B cell (primary cell): ENCODE data around the gene ART4. TPM values are rescaled to one million over a fixed set of nuclear protein-coding genes. Genes with fewer than 3 reads are reported as not detected.

Experiments
- ATAC-seq: fragments of 200-7000 bp; cut with Tn5 transposase; one replicate; pipeline ENCODE4 v1.10.0; 2021; ENCODE audit warnings: low read depth, mild to moderate bottlenecking, moderate number of reproducible peaks, moderate library complexity
- CTCF ChIA-PET: fragments of 350-600 bp; sonication (Branson Sonifier 250); formaldehyde crosslinking; loops from one replicate; lab custom pipeline; 2021; ENCODE audit warnings: antibody characterized with exemption, inconsistent platforms; lab: Charles Lee
- POLR2A ChIA-PET: fragments of 350-600 bp; sonication (Branson Sonifier 250); formaldehyde crosslinking; loops from one replicate; lab custom pipeline; 2021; ENCODE audit warnings: antibody characterized with exemption; lab: Charles Lee
- DNase-seq: peaks from one replicate; pipeline ENCODE4 v3.0.0; 2013
- H2AFZ ChIP-seq: 2 replicates; pipeline ENCODE4 v1.6.1; 2012; ENCODE audit warnings: mild to moderate bottlenecking, low read depth, low read length; ENCODE audit not compliant: insufficient read depth, poor library complexity, severe bottlenecking
- H3K27ac ChIP-seq, 2 donors: 1 replicate in 1 of 2; 2 replicates in 1 of 2; pipeline ENCODE4 v1.5.1; 2012 to 2013; ENCODE audit warnings: low read length in 2 of 2, mild to moderate bottlenecking in 2 of 2, moderate library complexity in 1 of 2
- H3K27me3 ChIP-seq, 4 experiments: fragments of 200-600 bp in 1 of 4; sonication (generic) in 1 of 4; replicated peaks in 1 of 4; 1 replicate in 2 of 4; 2 replicates in 2 of 4; pipeline versions ENCODE4 v1.6.1 to v1.7.0; 2013 to 2016; ENCODE audit warnings: low read length in 3 of 4, mild to moderate bottlenecking in 2 of 4, mixed read lengths in 1 of 4, moderate library complexity in 1 of 4; ENCODE audit not compliant: insufficient read depth in 4 of 4, control insufficient read depth in 3 of 4; ENCODE audit errors: control extremely low read depth in 1 of 4
- H3K36me3 ChIP-seq, 2 experiments: replicated peaks in 1 of 2; 1 replicate in 1 of 2; 2 replicates in 1 of 2; pipeline versions ENCODE4 v1.6.1 to v1.7.1; 2013; ENCODE audit warnings: low read length in 1 of 2; ENCODE audit not compliant: insufficient read depth in 2 of 2, control insufficient read depth in 1 of 2; ENCODE audit errors: control extremely low read depth in 1 of 2, extremely low read depth in 1 of 2
- H3K4me1 ChIP-seq, 2 donors: fragments of 200-600 bp in 1 of 2; sonication (generic) in 1 of 2; 1 replicate in 1 of 2; 2 replicates in 1 of 2; pipeline versions ENCODE4 v1.5.1 to v1.6.1; 2013 to 2017; ENCODE audit warnings: low read length in 2 of 2; ENCODE audit not compliant: control insufficient read depth in 2 of 2, insufficient read depth in 2 of 2
- H3K4me2 ChIP-seq: replicated peaks from 2 replicates; pipeline ENCODE3; 2012; ENCODE audit warnings: mild to moderate bottlenecking, low read depth, low read length; ENCODE audit not compliant: poor library complexity, severe bottlenecking
- H3K4me3 ChIP-seq, 5 experiments: fragments of 200-600 bp in 1 of 5; sonication (generic) in 1 of 5; 1 replicate in 3 of 5; 2 replicates in 2 of 5; pipeline versions ENCODE4 v1.5.1 to v1.7.0; 2011 to 2016; ENCODE audit warnings: low read length in 4 of 5, mild to moderate bottlenecking in 4 of 5, low read depth in 2 of 5, control low read depth in 1 of 5, moderate library complexity in 1 of 5; ENCODE audit not compliant: insufficient read depth in 1 of 5; ENCODE audit errors: control extremely low read depth in 1 of 5, extremely low read depth in 1 of 5
- H3K79me2 ChIP-seq: fragments of 200-600 bp; sonication (generic); one replicate; pipeline ENCODE4 v1.6.0; 2016; ENCODE audit warnings: low read length; ENCODE audit not compliant: control insufficient read depth, insufficient read depth
- H3K9ac ChIP-seq: fragments of 200-600 bp; sonication (generic); 2 replicates; pipeline ENCODE4 v1.6.1; 2017; ENCODE audit warnings: mild to moderate bottlenecking, low read length, moderate library complexity
- H3K9me3 ChIP-seq, 3 donors: one replicate each; pipeline versions ENCODE4 v1.6.1 to v1.7.1; 2013; ENCODE audit warnings: low read length in 2 of 3; ENCODE audit not compliant: control insufficient read depth in 2 of 3, insufficient read depth in 1 of 3; ENCODE audit errors: control extremely low read depth in 1 of 3
- H4K20me1 ChIP-seq: 2 replicates; pipeline ENCODE4 v1.6.0; 2012; ENCODE audit warnings: mild to moderate bottlenecking, low read length; ENCODE audit not compliant: insufficient read depth, control insufficient read depth, poor library complexity, severe bottlenecking
- H3K27ac Mint-ChIP-seq: one replicate; pipeline ENCODE4 v1.8.0; 2021; ENCODE audit warnings: mixed read lengths
- H3K27me3 Mint-ChIP-seq: one replicate; pipeline ENCODE4 v1.8.0; 2021; ENCODE audit warnings: mixed read lengths
- H3K4me1 Mint-ChIP-seq: one replicate; pipeline ENCODE4 v1.8.0; 2021; ENCODE audit warnings: mixed read lengths
- H3K4me3 Mint-ChIP-seq: one replicate; pipeline ENCODE4 v1.8.0; 2021; ENCODE audit warnings: mixed read lengths
- H3K9me3 Mint-ChIP-seq: one replicate; pipeline ENCODE4 v1.8.0; 2022; ENCODE audit warnings: mixed read lengths; ENCODE audit not compliant: insufficient read depth
- EZH2 ChIP-seq: IDR thresholded peaks from 2 replicates; pipeline ENCODE4 v1.6.1; 2012; ENCODE audit warnings: borderline replicate concordance, low read depth, mild to moderate bottlenecking, moderate library complexity, low read length; ENCODE audit not compliant: insufficient read depth, poor library complexity, severe bottlenecking
- WGBS: methylation state at CpG from one replicate; pipeline ENCODE4 v1.1.5; 2013; ENCODE audit warnings: missing lambda C conversion rate; ENCODE audit not compliant: insufficient coverage; 5-methylcytosine and 5-hydroxymethylcytosine counted together
- intact Hi-C: fragments of 100-400 bp; cut with micrococcal nuclease; formaldehyde crosslinking; loops from one replicate; pipeline ENCODE4 v1.10.0; 2022
- polyA plus RNA-seq: library from polyadenylated mRNA; depleted of rRNA; stranded (reverse); fragments of >200 nt; gene quantifications from 2 replicates; pipeline ENCODE4 v1.2.3, GENCODE V29; 2012
- total RNA-seq, 2 donors: library from RNA; stranded (reverse); fragments of 120-200 nt in 1 of 2; gene quantifications; 1 replicate in 1 of 2; 2 replicates in 1 of 2; pipeline versions ENCODE4 v1.2.3 to v1.2.4, GENCODE V29; 2013 to 2022
- TF ChIP-seq, protein P1 (sequence below): fragments of 200-600 bp; IDR thresholded peaks from one replicate; pipeline ENCODE4 v1.8.0; 2022; ENCODE audit warnings: antibody characterized with exemption, mild to moderate bottlenecking

The ART4 gene
- total and polyA plus RNA-seq, 2 donors (not counting 1 experiment from before 2014, with no cell fraction given), result not detected

DNA sequence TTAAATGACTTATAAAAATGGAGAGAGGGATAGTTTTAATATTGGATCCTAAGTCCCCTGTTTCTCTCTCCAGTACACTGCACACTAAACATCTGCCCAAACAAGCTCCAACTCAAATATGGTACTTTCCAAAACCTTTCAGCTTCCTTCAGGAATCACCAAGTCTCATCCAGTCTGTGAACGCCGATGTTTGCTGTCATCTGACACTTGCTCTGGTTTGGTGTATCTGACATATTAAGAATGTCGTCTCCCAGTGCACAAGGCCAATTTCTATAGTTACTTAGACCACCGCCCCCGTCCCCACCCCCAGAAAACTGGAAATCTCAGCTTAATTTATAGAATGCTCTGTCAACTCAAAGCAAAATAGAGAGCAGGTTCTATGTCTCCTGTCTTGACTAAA lies 47.4 kb upstream of the ART4 start:
- ATAC-seq, result no peak
- no peak overlapping the region for H3K4me3 ChIP-seq
- no peak for DNase-seq
- Mint-ChIP-seq H3K4me1 (peaks cover 10% of the 10 kb centered on the region), H3K27ac (no peak overlapping the region), H3K4me3 (no peak overlapping the region), H3K27me3 (peaks cover 34% of the 10 kb centered on the region), H3K9me3 (no peaks in the 10 kb centered on the region)
- H3K27ac ChIP-seq, result no peak overlapping the region
- CTCF ChIA-PET, result interaction anchor here (0.7 to 2.6 kb wide), 4 partner anchors 8 to 105 kb away, joined by 3 to 9 read pairs (median 4); no protein-coding TSS in a partner anchor
- H3K4me1 ChIP-seq, result peaks cover 9 to 13% of the 10 kb centered on the region in 2 donors
- TF ChIP-seq EZH2, result no peak
- TF ChIP-seq, protein P1, sequence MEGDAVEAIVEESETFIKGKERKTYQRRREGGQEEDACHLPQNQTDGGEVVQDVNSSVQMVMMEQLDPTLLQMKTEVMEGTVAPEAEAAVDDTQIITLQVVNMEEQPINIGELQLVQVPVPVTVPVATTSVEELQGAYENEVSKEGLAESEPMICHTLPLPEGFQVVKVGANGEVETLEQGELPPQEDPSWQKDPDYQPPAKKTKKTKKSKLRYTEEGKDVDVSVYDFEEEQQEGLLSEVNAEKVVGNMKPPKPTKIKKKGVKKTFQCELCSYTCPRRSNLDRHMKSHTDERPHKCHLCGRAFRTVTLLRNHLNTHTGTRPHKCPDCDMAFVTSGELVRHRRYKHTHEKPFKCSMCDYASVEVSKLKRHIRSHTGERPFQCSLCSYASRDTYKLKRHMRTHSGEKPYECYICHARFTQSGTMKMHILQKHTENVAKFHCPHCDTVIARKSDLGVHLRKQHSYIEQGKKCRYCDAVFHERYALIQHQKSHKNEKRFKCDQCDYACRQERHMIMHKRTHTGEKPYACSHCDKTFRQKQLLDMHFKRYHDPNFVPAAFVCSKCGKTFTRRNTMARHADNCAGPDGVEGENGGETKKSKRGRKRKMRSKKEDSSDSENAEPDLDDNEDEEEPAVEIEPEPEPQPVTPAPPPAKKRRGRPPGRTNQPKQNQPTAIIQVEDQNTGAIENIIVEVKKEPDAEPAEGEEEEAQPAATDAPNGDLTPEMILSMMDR, result no peak
- H3K9ac ChIP-seq, result no peak overlapping the region
- H4K20me1 ChIP-seq, result no peaks in the 10 kb centered on the region
- H3K36me3 ChIP-seq, result no peaks in the 10 kb centered on the region
- H3K4me2 ChIP-seq, result no peak overlapping the region
- H3K27me3 ChIP-seq, result peaks cover 0 to 10% (median 8%) of the 10 kb centered on the region in 4 experiments
- H2AFZ ChIP-seq, result no peak overlapping the region
- H3K79me2 ChIP-seq, result no peaks in the 10 kb centered on the region
- no peaks in the 10 kb centered on the region for H3K9me3 ChIP-seq
- WGBS, result 100% methylated on average over 1 of the region's 5 CpGs
- POLR2A ChIA-PET, result no interaction called here
- intact Hi-C loops, result no loop called here

DNA sequence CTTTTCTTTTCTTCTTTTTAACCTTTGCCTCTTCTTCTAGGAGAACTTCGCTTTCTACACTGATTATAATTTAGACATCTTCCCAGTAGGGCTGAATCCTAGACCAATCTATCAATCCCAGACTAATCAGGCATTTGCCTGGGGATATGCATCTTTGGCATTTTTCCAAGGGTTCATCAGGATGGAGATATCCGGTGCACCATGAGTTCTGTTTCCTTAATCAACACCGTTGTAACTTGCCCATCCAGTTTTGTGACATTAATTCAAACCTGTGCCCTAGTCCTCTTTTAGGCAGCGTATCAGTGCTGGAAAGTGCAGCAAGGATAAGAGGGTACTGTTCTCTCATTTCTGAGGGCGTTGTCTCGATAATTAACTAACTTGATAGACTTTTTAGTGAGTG lies 42.9 kb upstream of the ART4 start:
- Histone ChIP-seq H3K79me2 (no peaks in the 10 kb centered on the region), H3K36me3 (no peaks in the 10 kb centered on the region), H3K27me3 (peaks cover 0 to 12% (median 8%) of the 10 kb centered on the region in 4 experiments), H3K4me3 (no peak overlapping the region), H4K20me1 (no peaks in the 10 kb centered on the region), H2AFZ (no peak overlapping the region), H3K9me3 (no peaks in the 10 kb centered on the region), H3K4me1 (peaks cover 23 to 36% of the 10 kb centered on the region in 2 donors), H3K9ac (no peak overlapping the region), H3K4me2 (peak overlapping the region; percentile 70), H3K27ac (no peak overlapping the region)
- peaks cover 36% of the 10 kb centered on the region for H3K4me1 Mint-ChIP-seq
- ChIA-PET CTCF (interaction anchor here (3.5 kb wide), 1 partner anchor 109 kb away, joined by 14 read pairs; no protein-coding TSS in a partner anchor), POLR2A (interaction anchor here (0.5 to 0.6 kb wide), 2 partner anchors 39 to 105 kb away, joined by 3 read pairs; no protein-coding TSS in a partner anchor)
- ATAC-seq, result no peak
- H3K9me3 Mint-ChIP-seq, result no peaks in the 10 kb centered on the region
- intact Hi-C loops, result loop anchor here (5.0 kb wide), 1 partner anchor 36 kb away; no protein-coding TSS in a partner anchor
- peaks cover 38% of the 10 kb centered on the region for H3K27me3 Mint-ChIP-seq
- DNase-seq, result no peak
- no peak overlapping the region for H3K27ac Mint-ChIP-seq
- 81% methylated on average over 2 of the region's 6 CpGs for WGBS
- no peak for TF ChIP-seq EZH2
- TF ChIP-seq, protein P1, result no peak
- no peak overlapping the region for H3K4me3 Mint-ChIP-seq
